C4-2B (cell line): Measurements from ENCODE around the gene LHFPL6.

Experiments
- ZFX ChIP-seq: fragments of 450-650 bp; IDR thresholded peaks from 2 replicates; pipeline ENCODE4 v1.6.1; 2017
- TF ChIP-seq, protein P1 (sequence below): fragments of 450-650 bp; conservative IDR thresholded peaks from 2 replicates; pipeline ENCODE4 v1.5.1; 2017; ENCODE audit warnings: mild to moderate bottlenecking

DNA sequence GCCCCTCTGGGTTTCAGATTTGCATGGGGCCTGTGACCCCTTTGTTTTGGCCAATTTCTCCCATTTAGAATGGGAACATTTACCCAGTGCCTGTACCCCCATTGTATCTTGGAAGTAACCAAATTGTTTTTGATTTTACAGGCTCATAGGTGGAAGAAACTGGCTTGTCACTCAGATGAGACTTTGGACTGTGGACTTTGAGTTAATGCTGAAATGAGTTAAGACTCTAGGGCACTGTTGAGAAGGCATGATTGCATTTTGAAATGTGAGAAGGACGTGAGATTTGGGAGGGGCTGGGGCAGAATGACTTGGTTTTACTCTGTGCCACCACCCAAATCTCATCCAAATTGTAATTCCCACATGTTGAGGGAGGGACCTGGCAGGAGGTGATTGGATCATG is 306.0 kb downstream of the LHFPL6 start:
- TF ChIP-seq, protein P1, sequence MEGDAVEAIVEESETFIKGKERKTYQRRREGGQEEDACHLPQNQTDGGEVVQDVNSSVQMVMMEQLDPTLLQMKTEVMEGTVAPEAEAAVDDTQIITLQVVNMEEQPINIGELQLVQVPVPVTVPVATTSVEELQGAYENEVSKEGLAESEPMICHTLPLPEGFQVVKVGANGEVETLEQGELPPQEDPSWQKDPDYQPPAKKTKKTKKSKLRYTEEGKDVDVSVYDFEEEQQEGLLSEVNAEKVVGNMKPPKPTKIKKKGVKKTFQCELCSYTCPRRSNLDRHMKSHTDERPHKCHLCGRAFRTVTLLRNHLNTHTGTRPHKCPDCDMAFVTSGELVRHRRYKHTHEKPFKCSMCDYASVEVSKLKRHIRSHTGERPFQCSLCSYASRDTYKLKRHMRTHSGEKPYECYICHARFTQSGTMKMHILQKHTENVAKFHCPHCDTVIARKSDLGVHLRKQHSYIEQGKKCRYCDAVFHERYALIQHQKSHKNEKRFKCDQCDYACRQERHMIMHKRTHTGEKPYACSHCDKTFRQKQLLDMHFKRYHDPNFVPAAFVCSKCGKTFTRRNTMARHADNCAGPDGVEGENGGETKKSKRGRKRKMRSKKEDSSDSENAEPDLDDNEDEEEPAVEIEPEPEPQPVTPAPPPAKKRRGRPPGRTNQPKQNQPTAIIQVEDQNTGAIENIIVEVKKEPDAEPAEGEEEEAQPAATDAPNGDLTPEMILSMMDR = no peak
- TF ChIP-seq ZFX = no peak
